K562 (cell line): ENCODE results near the gene SLC5A5. TPM values are rescaled to one million over a fixed set of nuclear protein-coding genes. Genes with fewer than 3 reads are reported as not detected.
A peak's percentile ranks its signal among the peaks of the same experiment; 100 is the strongest.

Source experiments
- EP400 ChIP-seq: fragments of 450-650 bp; IDR thresholded peaks from 2 replicates; pipeline ENCODE4 v1.6.1; 2017; ENCODE audit warnings: antibody characterized with exemption, mild to moderate bottlenecking, moderate library complexity
- KLF6 ChIP-seq: fragments of 250-450 bp; sonication (Bioruptor Pico); IDR thresholded peaks from 2 replicates; pipeline ENCODE4 v1.4.0; 2020; ENCODE audit warnings: mild to moderate bottlenecking, moderate library complexity, borderline replicate concordance
- L3MBTL2 ChIP-seq: fragments of 450-650 bp; IDR thresholded peaks from 2 replicates; pipeline ENCODE4 v1.6.1; 2016; ENCODE audit warnings: mild to moderate bottlenecking, moderate library complexity
- MAZ ChIP-seq, 2 experiments: fragments of 450-650 bp in 1 of 2; sonication (generic) in 1 of 2; formaldehyde crosslinking; IDR thresholded peaks in 1 of 2; conservative IDR thresholded peaks in 1 of 2; 2 replicates each; pipeline versions ENCODE4 v1.4.0 to v1.5.0; 2020; ENCODE audit warnings: mild to moderate bottlenecking in 1 of 2, missing genetic modification reagents in 1 of 2
- NFIC ChIP-seq: fragments of 450-650 bp; IDR thresholded peaks from 2 replicates; pipeline ENCODE4 v1.6.1; 2017; ENCODE audit warnings: mild to moderate bottlenecking, inconsistent platforms
- NR2F6 ChIP-seq: fragments of 450-650 bp; formaldehyde crosslinking; IDR thresholded peaks from 2 replicates; pipeline ENCODE4 v1.4.0; 2020; ENCODE audit warnings: mild to moderate bottlenecking
- PML ChIP-seq: IDR thresholded peaks from 2 replicates; pipeline ENCODE4 v1.6.1; 2012; ENCODE audit warnings: low read length, inconsistent platforms
- POLR2A ChIP-seq: fragments of 450-650 bp; conservative IDR thresholded peaks from 2 replicates; pipeline ENCODE4 v1.6.1; 2016
- POLR2G ChIP-seq: fragments of 200-400 bp; formaldehyde crosslinking; IDR thresholded peaks from 2 replicates; pipeline ENCODE4 v1.6.1; 2017; ENCODE audit warnings: low read depth, mild to moderate bottlenecking, antibody characterized with exemption, low read length, moderate library complexity
- PRPF4 ChIP-seq: fragments of 200-400 bp; formaldehyde crosslinking; IDR thresholded peaks from one replicate; pipeline ENCODE4 v1.6.1; 2017; ENCODE audit warnings: low read length, low read depth, mild to moderate bottlenecking; ENCODE audit not compliant: insufficient read depth, poor library complexity, severe bottlenecking
- PYGO2 ChIP-seq: fragments of 450-650 bp; IDR thresholded peaks from 2 replicates; pipeline ENCODE4 v1.6.1; 2016; ENCODE audit warnings: mild to moderate bottlenecking, missing genetic modification characterization, moderate library complexity, missing compliant biosample characterization
- TRIM24 ChIP-seq, 2 experiments: fragments of 450-650 bp; IDR thresholded peaks; 2 replicates each; pipeline ENCODE4 v1.6.1; 2016
- ZBTB9 ChIP-seq: fragments of 450-650 bp; formaldehyde crosslinking; IDR thresholded peaks from 2 replicates; pipeline ENCODE4 v1.4.0; 2020; ENCODE audit warnings: mild to moderate bottlenecking, moderate library complexity
- ZNF212 ChIP-seq: fragments of 450-650 bp; formaldehyde crosslinking; IDR thresholded peaks from 2 replicates; pipeline ENCODE4 v1.4.0; 2020; ENCODE audit warnings: mild to moderate bottlenecking
- ZNF586 ChIP-seq: fragments of 450-650 bp; formaldehyde crosslinking; conservative IDR thresholded peaks from 2 replicates; pipeline ENCODE4 v1.4.0; 2020; ENCODE audit warnings: mild to moderate bottlenecking, moderate library complexity
- ZNF76 ChIP-seq: fragments of 250-450 bp; sonication (Bioruptor Pico); IDR thresholded peaks from 2 replicates; pipeline ENCODE4 v1.4.0; 2020; ENCODE audit warnings: mild to moderate bottlenecking, moderate library complexity, borderline replicate concordance
- polyA plus RNA-seq, 8 experiments: library from polyadenylated mRNA; depleted of rRNA in 4 of 8; stranded (reverse) in 5 of 8; unstranded in 3 of 8; fragments of >200 nt; fragmentation: Nextera tagmentation in 2 of 8; fragmentation: Illumina TruSeq in 1 of 8; extraction: Ambion mirVana in 2 of 8; extraction: Trizol in 1 of 8; gene quantifications; 2 replicates each; pipeline versions ENCODE4 v1.2.1 to v1.2.3, GENCODE V29; 2011 to 2014; ENCODE audit warnings: inconsistent platforms in 1 of 8, missing spikeins in 1 of 8
- total RNA-seq, 7 experiments: library from RNA; depleted of rRNA in 6 of 7; stranded (reverse); fragments of >200 nt in 6 of 7; fragmentation: Illumina TruSeq in 2 of 7; extraction: Trizol in 2 of 7; gene quantifications; 2 replicates each; pipeline versions ENCODE4 v1.2.1 to v1.2.3, GENCODE V29; 2011 to 2021; ENCODE audit warnings: low replicate concordance in 1 of 7
- TF ChIP-seq, protein P1 (sequence below): IDR thresholded peaks from 2 replicates; pipeline ENCODE4 v1.6.1; 2016; ENCODE audit warnings: missing genetic modification characterization, missing compliant biosample characterization

SLC5A5 gene
- total and polyA plus RNA-seq, 9 of the 15 experiments (the other 6 are each of a cell fraction or from before 2014, with no cell fraction given), result 0.10 to 0.73 (median 0.23) TPM

- TF ChIP-seq EP400 (no peak), NR2F6 (CRISPR knock-in tag) (no peak), MAZ (CRISPR knock-in tag; conservative IDR thresholded peaks at IDR 0.05 in 1 of 2, IDR thresholded peaks at IDR 0.05 in 1 of 2) (no peak), POLR2A (peak; percentile 11), ZNF586 (no peak), KLF6 (CRISPR knock-in tag) (no peak), ZBTB9 (CRISPR knock-in tag) (no peak), PYGO2 (tag) (no peak), L3MBTL2 (no peak), POLR2G (peak; percentile 75), ZNF212 (CRISPR knock-in tag) (no peak), TRIM24 (IDR thresholded peaks at IDR 0.05) (no peak), NFIC (0 out of 2 replicates have a peak, but pooled peaks have one; percentile 2), ZNF76 (no peak), PRPF4 (peak; percentile 74), PML (no peak)
- TF ChIP-seq, protein P1, sequence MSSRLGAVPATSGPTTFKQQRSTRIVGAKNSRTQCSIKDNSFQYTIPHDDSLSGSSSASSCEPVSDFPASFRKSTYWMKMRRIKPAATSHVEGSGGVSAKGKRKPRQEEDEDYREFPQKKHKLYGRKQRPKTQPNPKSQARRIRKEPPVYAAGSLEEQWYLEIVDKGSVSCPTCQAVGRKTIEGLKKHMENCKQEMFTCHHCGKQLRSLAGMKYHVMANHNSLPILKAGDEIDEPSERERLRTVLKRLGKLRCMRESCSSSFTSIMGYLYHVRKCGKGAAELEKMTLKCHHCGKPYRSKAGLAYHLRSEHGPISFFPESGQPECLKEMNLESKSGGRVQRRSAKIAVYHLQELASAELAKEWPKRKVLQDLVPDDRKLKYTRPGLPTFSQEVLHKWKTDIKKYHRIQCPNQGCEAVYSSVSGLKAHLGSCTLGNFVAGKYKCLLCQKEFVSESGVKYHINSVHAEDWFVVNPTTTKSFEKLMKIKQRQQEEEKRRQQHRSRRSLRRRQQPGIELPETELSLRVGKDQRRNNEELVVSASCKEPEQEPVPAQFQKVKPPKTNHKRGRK (tag), result no peak
Observed at GRCh38 chr19:17862711-17863519, 8.8 kb upstream of the SLC5A5 start (continued).
